Inflammatory macrophage treated with lipopolysaccharide for 4 hours (primary cell): ENCODE results near the gene EIF3A.

Experiments used
- DNase-seq: peaks from one replicate; pipeline ENCODE4 v3.0.0-alpha.2; 2020

The EIF3A gene

GRCh38 chr10:119005362-119006043 lies 75.1 kb downstream of the EIF3A start:
- DNase-seq: peak; percentile 49

GRCh38 chr10:119003572-119004289 lies 76.9 kb downstream of the EIF3A start:
- no peak for DNase-seq

GRCh38 chr10:119001717-119002500 lies 78.7 kb downstream of the EIF3A start:
- DNase-seq: no peak

- no peak for DNase-seq
Measured at GRCh38 chr10:118998183-118998582, 82.4 kb downstream of the EIF3A start.

- no peak for DNase-seq
Measured at GRCh38 chr10:118997379-118997778, 83.2 kb downstream of the EIF3A start.

- no peak for DNase-seq
Measured at GRCh38 chr10:118995739-118996138, 84.9 kb downstream of the EIF3A start.

- DNase-seq: no peak
Measured at GRCh38 chr10:118994321-118994720, 86.3 kb downstream of the EIF3A start.

- DNase-seq: no peak
Measured at GRCh38 chr10:118993214-118993613, 87.4 kb downstream of the EIF3A start.

- DNase-seq: no peak
Measured at GRCh38 chr10:118992496-118992895, 88.1 kb downstream of the EIF3A start.

GRCh38 chr10:118990326-118990725 lies 90.3 kb downstream of the EIF3A start:
- no peak for DNase-seq

GRCh38 chr10:118986815-118987790 lies 93.5 kb downstream of the EIF3A start:
- DNase-seq: no peak

- no peak for DNase-seq
Measured at GRCh38 chr10:118985576-118985975, 95.0 kb downstream of the EIF3A start.
